ENCODE measurements around the gene NR2F6. TPM values are rescaled to one million over a fixed set of nuclear protein-coding genes. Genes with fewer than 3 reads are reported as not detected.

Gene NR2F6
- total RNA-seq, 1 donor from 2014 or later = 70.9 TPM

DNA sequence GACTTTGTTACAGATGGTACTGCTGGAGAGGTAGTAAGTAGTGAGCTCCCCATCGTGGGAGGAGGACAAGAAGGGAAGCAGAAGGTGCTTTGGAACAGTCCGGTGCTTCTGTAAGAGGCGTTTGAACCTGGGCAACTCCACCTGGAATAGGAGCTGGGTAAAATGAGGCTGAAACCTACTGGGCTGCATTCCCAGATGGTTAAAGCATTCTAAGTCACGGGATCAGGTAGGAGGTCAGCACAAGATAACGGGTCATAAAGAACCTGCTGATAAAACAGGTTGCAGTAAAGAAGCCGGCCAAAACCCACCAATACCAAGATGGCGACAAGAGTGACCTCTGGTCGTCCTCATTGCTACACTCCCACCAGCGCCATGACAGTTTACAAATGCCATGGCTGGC lies 41.0 kb upstream of the NR2F6 start:
- Mint-ChIP-seq H3K27ac (no peak overlapping the region), H3K9me3 (no peaks in the 10 kb centered on the region), H3K4me3 (no peak overlapping the region), H3K36me3 (no peaks in the 10 kb centered on the region), H3K27me3 (peaks cover 3% of the 10 kb centered on the region), H3K4me1 (ENCODE audit: unreplicated experiment) (no peaks in the 10 kb centered on the region)
- TF ChIP-seq CTCF (conservative IDR thresholded peaks at IDR 0.05) = no peak
- DNase-seq (ENCODE audit: extremely low spot score, unreplicated experiment) = no peak

- H3K4me3 Mint-ChIP-seq = no peak overlapping the region
- no peaks in the 10 kb centered on the region for H3K9me3 Mint-ChIP-seq
- H3K4me1 Mint-ChIP-seq (ENCODE audit: unreplicated experiment) = no peaks in the 10 kb centered on the region
- H3K27ac Mint-ChIP-seq = no peak overlapping the region
- TF ChIP-seq CTCF (conservative IDR thresholded peaks at IDR 0.05) = no peak
- H3K36me3 Mint-ChIP-seq = no peaks in the 10 kb centered on the region
- no peak for DNase-seq (ENCODE audit: extremely low spot score, unreplicated experiment)
- peaks cover 3% of the 10 kb centered on the region for H3K27me3 Mint-ChIP-seq
Observed at GRCh38 chr19:17286263-17286662, 40.5 kb upstream of the NR2F6 start.

DNA sequence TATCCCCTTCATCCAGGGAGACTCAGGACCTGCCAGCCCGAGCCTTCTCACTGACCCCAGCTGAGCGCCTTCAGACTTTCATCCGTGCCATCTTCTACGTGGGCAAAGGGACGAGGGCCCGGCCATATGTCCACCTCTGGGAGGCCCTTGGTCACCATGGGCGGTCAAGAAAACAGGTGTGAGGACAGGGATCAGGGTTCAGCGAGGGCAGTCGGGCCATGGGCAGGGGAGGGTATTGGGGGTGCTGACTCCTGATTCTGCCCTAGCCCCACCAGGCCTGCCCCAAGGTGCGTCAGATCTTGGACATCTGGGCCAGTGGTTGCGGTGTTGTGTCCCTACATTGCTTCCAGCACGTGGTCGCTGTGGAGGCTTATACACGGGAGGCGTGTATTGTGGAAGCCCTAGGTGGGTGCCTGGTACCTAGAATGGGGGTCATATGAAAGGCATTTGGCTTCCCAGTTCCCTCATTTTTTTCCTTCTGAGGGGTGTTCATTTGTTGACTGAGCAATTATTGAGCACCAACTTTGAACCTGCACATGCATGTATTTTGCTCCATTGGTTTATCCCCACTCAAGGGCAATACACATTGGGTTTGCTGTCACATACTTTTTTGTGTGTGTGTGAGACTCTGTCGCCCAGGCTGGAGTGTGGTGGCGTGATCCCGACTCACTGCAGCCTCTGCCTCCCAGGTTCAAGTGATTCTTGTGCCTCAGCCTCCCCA lies 39.9 kb upstream of the NR2F6 start:
- H3K36me3 Mint-ChIP-seq = no peaks in the 10 kb centered on the region
- no peak for DNase-seq (ENCODE audit: extremely low spot score, unreplicated experiment)
- no peaks in the 10 kb centered on the region for H3K4me1 Mint-ChIP-seq (ENCODE audit: unreplicated experiment)
- H3K27ac Mint-ChIP-seq = no peak overlapping the region
- H3K9me3 Mint-ChIP-seq = no peaks in the 10 kb centered on the region
- peaks cover 3% of the 10 kb centered on the region for H3K27me3 Mint-ChIP-seq
- H3K4me3 Mint-ChIP-seq = no peak overlapping the region
- TF ChIP-seq CTCF (conservative IDR thresholded peaks at IDR 0.05) = no peak

DNA sequence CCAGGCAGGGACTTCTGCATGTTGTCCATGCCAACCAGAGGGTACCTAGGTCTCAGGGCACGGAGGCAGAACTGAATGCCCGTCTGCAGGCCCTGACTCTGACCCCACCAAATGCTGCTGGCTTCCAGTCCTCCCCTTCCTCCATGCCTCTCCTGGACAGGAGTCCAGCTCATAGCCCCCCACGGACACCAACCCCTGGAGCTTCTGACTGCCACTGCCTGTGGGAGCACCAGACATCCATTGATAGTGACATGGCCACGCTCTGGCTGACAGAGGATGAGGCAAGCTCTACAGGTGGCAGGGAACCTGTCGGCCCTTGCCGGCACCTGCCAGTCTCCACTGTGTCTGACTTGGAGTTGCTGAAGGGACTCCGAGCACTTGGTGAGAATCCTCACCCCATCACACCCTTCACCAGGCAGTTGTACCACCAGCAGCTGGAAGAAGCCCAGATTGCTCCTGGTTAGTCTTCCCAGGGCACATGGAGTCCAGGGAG lies 37.8 kb upstream of the NR2F6 start:
- Mint-ChIP-seq H3K9me3 (no peaks in the 10 kb centered on the region), H3K27ac (no peak overlapping the region), H3K36me3 (no peaks in the 10 kb centered on the region), H3K4me1 (ENCODE audit: unreplicated experiment) (no peaks in the 10 kb centered on the region), H3K4me3 (peak overlapping the region; percentile 60), H3K27me3 (peaks cover 3% of the 10 kb centered on the region)
- no peak for TF ChIP-seq CTCF (conservative IDR thresholded peaks at IDR 0.05)
- no peak for DNase-seq (ENCODE audit: extremely low spot score, unreplicated experiment)

DNA sequence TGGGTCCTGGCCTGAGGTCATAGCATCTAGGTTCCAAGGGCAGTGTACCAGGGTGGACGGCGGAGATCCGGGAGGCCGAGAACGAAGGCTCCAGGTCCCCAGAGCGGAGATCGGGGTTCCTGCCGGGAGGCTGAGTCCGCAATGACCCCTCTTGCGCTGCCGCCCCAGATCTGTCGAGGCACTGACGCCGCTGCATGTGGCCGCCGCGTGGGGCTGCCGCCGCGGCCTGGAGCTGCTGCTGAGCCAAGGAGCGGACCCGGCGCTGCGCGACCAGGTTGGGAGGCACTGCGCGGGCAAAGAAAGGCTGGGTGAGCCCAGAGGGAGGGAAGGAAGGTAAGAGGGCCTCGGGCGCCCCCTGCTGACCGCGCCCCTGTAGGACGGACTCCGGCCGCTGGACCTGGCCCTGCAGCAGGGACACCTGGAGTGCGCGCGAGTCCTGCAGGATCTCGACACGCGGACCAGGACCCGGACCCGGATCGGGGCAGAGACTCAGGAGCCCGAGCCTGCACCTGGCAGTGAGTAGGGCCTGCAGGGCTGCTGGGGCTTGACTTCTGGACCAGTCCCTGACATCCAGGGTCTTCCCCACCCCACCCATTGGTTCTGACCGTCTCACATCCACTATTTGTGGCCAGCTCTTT lies 36.9 kb upstream of the NR2F6 start:
- DNase-seq (ENCODE audit: extremely low spot score, unreplicated experiment) = peak; percentile 92
- peak; percentile 97 for TF ChIP-seq CTCF (conservative IDR thresholded peaks at IDR 0.05)
- peak overlapping the region; percentile 82 for H3K4me3 Mint-ChIP-seq
- peaks cover 3% of the 10 kb centered on the region for H3K27me3 Mint-ChIP-seq
- no peaks in the 10 kb centered on the region for H3K4me1 Mint-ChIP-seq (ENCODE audit: unreplicated experiment)
- H3K36me3 Mint-ChIP-seq = no peaks in the 10 kb centered on the region
- no peaks in the 10 kb centered on the region for H3K9me3 Mint-ChIP-seq
- no peak overlapping the region for H3K27ac Mint-ChIP-seq
